ENCODE data around the gene TP53I11.

The TP53I11 gene

GRCh38 chr11:44967930-44968496 is 17.3 kb upstream of the TP53I11 start:
- H3K4me3 ChIP-seq (ENCODE audit: control insufficient read depth, low read depth, low read length), result no peak overlapping the region
- TF ChIP-seq CTCF (IDR thresholded peaks at IDR 0.05; ENCODE audit: control insufficient read depth, insufficient read depth, low read depth, low read length, missing control alignments), result no peak
- DNase-seq (ENCODE audit: low read depth), result no peak

- DNase-seq (ENCODE audit: low read depth), result no peak
- no peak for TF ChIP-seq CTCF (IDR thresholded peaks at IDR 0.05; ENCODE audit: control insufficient read depth, insufficient read depth, low read depth, low read length, missing control alignments)
- H3K4me3 ChIP-seq (ENCODE audit: control insufficient read depth, low read depth, low read length), result no peak overlapping the region
Measured at GRCh38 chr11:44966694-44967093, 16.0 kb upstream of the TP53I11 start.

DNA sequence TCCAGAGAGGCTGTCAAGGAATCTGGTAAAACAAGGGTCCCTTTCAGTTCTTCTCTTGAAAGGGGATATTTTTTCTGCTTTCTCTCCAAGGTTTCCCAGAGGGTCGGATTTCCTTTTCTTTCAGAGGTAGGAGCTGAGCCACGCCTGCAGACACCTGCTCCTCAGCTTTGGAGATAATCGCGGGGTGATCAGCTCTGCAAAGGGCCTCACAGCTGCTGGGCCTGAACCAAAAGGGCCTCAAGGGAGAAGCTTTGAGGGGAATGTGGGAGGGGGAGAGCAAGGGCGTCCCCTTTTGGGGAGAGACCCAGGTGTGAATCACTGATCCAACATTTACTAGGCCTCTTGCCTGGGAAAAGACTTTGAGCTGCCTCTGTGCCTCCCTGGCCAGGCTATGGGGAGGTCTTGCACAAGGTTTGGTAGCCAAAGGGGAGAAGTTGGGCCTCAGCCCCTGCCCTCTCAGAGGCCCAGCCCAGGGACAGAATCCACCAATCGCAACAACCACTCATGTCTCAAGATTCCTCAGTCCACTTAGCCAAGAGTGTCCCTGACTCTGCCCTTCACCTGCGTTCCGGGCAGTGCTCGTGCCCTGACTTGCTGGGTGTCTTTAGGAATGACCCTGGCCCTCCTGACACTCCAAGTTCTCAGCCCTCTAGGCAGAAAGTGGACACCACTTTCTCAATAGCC is 14.0 kb upstream of the TP53I11 start:
- TF ChIP-seq CTCF (IDR thresholded peaks at IDR 0.05; ENCODE audit: control insufficient read depth, insufficient read depth, low read depth, low read length, missing control alignments), result no peak
- DNase-seq (ENCODE audit: low read depth), result no peak
- no peak overlapping the region for H3K4me3 ChIP-seq (ENCODE audit: control insufficient read depth, low read depth, low read length)

GRCh38 chr11:44963948-44964347 is 13.3 kb upstream of the TP53I11 start:
- TF ChIP-seq CTCF (IDR thresholded peaks at IDR 0.05; ENCODE audit: control insufficient read depth, insufficient read depth, low read depth, low read length, missing control alignments), result no peak
- no peak for DNase-seq (ENCODE audit: low read depth)
- no peak overlapping the region for H3K4me3 ChIP-seq (ENCODE audit: control insufficient read depth, low read depth, low read length)

DNA sequence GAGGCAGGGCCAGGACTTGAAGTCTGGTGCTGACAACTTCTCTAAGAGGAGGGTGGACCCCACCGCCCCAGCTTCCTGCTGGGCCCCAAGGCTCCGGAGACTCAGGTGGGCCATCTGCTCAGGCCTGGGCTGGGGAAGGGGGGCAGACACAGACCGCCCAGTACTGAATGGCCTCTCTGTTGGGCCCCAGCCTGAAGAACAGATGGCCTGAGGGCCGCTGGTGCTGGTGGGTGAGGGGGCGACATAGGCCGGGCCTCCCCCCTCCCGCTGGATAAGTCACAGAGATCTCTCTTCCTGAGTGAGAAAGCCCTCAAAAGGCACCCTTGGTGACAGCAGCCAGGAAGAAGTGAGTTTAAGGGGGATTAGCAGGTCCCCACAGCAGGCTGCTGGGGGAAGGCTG is 12.5 kb upstream of the TP53I11 start:
- DNase-seq (ENCODE audit: low read depth), result no peak
- TF ChIP-seq CTCF (IDR thresholded peaks at IDR 0.05; ENCODE audit: control insufficient read depth, insufficient read depth, low read depth, low read length, missing control alignments), result no peak
- H3K4me3 ChIP-seq (ENCODE audit: control insufficient read depth, low read depth, low read length), result no peak overlapping the region

- no peak overlapping the region for H3K4me3 ChIP-seq (ENCODE audit: control insufficient read depth, low read depth, low read length)
- no peak for DNase-seq (ENCODE audit: low read depth)
- TF ChIP-seq CTCF (IDR thresholded peaks at IDR 0.05; ENCODE audit: control insufficient read depth, insufficient read depth, low read depth, low read length, missing control alignments), result no peak
Measured at GRCh38 chr11:44962464-44962863, 11.8 kb upstream of the TP53I11 start.
